Activated T-helper 9 cell treated with anti-CD3 and anti-CD28 coated beads, Interleukin-2, amount 50 U/mL, for 16 hours (primary cell): ENCODE data around the gene EVI5L.
"Not testable (repeated sequence)": the region's sequence is repeated elsewhere in the genome, so short reads cannot be mapped to it uniquely, and the experiment has no call there.

Experiments
- DNase-seq: peaks from one replicate; pipeline ENCODE4 v3.0.0-alpha.2; 2020; ENCODE audit warnings: low read depth

EVI5L gene

GRCh38 chr19:7829561-7830271 is at the start of gene EVI5L:
EVI5L (plus strand) TSS chr19:7830218; CDS start chr19:7846543, 16,325 bp downstream.
- peak; percentile 100 for DNase-seq

GRCh38 chr19:7781157-7781556 is 48.9 kb upstream of the EVI5L start:
- no peak for DNase-seq

- no peak for DNase-seq
These were observed 46.0 kb upstream of the EVI5L start for GRCh38 chr19:7783991-7784423.

GRCh38 chr19:7784856-7785255 is 45.2 kb upstream of the EVI5L start:
- DNase-seq: no peak

DNA sequence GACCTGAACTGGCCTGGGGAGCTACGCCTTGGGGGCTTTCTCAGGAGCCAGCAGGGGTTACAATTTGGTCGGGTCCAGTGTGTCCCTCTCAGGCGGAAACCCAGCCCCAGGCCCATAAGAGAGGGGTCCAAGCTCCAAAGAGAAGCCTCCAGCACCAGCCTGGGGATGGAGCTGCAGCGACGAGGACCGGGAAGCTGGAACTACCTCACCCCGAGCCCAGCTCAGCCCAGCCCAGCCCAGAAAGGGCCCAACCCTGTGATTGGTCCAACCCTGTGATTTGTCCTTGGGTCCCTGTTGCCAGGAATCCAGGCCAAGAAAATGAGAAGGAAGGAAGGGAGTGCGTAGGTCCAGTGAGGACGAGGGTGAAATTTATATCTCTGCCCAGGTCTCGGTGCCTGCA is 42.9 kb upstream of the EVI5L start:
- no peak for DNase-seq

DNA sequence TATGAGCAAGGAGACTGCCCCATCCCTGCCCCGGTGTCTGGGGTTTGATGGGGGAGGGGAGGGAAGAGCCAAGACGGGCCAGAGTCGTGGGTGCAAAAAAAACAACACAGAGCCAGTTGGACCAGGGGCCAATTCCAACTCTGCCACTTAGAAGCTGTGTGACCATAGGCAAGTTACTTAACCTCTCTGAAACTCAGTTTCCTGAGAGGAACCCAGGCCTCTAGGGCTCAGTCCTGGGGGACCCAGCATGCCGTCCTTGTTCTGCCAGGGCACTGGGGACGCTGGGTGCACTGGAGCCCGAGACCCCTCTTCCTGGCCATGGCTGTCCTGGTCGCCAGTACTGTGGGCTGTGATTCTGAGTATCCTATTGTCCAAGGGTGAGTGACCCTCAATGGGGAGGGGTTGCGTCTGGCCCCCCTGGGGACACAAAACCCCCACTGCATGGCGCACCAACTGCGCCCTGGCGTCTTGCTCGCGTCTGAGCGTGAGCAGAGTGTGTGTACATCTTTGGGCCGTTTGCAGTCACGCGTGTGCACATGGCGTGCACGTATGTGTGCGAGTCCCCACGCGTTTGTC is 42.3 kb upstream of the EVI5L start:
- DNase-seq: no peak

DNA sequence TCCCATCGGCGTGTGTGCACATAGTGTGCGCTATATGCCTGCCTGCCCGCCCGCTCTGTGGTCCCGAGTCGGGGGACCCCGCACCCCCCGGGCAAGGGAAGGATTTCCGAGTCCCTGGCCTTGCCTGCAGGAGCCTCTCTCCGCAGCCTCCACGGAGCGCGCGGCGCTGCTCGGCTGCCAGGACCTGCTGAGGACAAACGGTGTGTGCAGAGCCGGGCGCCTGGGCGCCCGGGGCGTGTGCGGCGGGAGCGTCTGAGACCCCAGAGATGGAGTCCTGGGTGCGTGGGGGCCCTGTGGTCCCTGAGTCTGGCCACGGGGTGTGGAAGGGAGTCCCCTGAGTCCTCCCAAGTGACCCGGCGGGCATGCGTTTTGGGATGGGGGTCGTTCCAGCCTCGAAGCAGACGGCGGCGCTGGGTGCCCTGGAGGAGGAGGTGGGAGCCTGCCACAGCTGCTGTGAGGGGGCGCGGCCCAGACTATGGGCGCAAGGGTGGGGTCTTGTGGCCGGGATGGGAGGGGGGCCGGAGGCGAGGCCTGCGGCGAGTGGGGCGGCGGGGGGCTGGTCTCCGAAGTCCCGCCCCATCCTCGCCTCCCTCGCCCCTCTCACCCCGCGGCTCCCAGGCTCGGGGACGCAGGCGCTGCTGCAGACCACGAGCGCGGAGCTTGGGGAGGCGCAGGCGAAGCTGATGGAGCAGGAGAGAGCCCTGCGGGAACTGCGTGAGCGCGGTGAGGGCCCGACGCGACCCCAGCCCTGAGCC is 41.7 kb upstream of the EVI5L start:
- no peak for DNase-seq

DNA sequence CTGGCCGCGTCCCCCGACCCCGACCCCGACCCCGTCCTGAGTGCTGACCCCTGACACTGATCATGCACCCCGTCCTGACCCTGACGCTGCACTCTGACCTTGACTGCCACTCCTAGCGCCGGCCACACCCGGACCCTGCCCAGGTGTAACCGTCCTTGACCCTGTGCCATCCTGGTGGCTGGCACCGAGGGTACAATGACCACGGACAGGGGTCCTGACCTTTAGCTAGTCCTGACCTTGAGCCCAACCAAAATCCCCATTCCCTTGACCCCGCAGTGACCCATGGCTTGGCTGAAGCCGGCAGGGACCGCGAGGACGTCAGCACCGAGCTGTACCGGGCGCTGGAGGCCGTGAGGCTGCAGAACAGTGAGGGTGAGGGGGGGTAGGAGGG is 41.1 kb upstream of the EVI5L start:
- DNase-seq: no peak

DNA sequence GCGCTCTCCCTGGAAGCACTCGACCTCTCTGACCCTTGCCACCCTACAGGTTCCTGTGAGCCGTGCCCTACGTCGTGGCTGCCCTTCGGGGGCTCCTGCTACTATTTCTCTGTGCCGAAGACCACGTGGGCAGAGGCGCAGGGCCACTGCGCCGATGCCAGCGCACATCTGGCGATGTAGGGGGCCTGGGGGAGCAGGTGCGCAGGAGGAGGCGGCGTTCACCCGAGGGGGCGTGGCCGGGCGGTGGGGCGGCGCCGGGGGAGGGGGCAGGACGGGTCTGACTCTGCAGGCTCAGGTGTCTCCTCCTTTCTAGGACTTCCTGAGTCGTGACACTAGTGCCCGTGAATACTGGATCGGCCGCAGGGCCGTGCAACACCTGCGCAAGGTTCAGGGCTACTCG is 40.6 kb upstream of the EVI5L start:
- DNase-seq: no peak

DNA sequence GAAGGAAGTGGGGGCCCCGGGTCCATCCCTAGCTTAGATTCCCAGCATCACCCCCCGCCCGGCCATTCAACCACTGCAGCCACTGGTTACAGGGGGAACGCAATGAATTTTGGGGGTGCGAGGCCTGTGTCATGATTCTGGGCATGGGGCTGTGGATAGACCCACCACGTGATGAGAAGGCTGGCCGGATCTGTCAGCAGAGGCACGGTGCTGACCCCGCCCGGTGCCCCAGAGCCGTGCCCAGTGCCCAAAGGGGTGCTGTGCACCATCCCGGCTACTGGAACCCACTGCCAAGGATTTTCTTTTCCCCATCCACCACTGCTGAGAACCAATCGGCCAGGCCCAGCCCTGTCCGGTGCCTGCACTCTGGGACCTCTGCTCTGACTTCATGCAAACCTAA is 39.6 kb upstream of the EVI5L start:
- no peak for DNase-seq

DNA sequence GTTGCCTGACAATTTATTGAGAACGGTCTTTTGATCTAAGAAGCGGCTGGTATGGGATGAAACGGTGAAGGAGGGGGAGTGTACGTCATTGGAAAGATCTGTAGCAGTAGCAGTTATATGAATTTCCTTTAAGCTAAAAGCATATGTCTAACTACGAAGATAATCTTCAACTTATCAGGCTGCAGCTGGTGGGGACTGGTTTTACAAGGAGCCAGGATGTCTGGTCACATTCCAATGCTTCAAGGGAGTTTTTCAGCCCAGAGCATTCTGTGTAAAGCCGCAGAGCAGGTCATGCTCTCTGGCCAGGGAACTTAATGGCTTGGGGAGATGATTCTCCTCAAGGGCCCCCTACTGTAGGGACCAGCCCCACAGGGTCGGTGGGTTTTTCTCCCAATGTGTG is 37.7 kb upstream of the EVI5L start:
- no peak for DNase-seq

GRCh38 chr19:7792701-7793100 is 37.3 kb upstream of the EVI5L start:
- DNase-seq: not testable (repeated sequence)

DNA sequence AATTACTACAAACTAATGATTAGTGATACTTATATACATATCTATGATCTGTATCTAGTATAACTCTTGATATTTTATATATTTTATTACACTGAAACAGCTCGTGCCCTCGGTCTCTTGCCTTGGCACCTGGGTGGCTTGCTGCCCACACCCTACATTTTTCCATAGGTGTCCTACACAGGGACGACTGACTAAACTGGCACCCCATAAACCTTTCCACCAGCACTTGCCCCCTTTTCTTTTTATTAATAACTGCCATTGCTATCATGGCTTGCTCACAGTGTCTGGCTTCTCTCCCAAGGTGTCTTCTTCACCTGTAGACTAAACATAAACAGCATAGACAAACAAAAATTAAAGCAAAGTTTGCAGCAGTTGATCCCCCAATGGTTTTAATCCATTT is 36.5 kb upstream of the EVI5L start:
- DNase-seq: no peak

DNA sequence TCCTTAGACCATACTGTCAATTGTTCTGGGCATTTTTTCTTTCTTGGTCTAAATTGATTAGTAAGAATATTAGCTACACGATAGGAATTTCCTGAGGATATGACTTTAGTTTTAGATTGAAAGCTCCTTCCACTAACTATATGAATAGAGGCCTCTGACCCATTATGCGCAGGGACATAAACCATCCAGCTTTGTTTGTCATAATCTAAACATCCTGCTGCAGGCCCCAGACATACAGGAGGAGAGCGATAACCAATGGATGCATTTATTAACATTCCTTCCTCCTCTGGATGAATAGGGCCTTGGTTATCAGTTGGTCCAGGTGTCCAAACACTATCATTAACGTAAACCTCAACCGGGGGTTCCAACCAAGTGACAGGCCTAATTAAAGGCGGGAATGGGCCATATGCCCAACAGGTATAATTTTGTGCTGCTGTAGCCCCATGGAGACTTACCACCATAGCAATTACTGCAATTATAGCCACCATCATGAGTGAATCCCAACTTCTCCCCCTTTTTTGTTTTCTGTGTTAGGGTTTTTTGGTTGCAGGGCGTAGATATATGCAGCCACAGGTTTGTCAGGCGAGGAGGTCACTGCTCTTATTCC is 34.4 kb upstream of the EVI5L start:
- no peak for DNase-seq

DNA sequence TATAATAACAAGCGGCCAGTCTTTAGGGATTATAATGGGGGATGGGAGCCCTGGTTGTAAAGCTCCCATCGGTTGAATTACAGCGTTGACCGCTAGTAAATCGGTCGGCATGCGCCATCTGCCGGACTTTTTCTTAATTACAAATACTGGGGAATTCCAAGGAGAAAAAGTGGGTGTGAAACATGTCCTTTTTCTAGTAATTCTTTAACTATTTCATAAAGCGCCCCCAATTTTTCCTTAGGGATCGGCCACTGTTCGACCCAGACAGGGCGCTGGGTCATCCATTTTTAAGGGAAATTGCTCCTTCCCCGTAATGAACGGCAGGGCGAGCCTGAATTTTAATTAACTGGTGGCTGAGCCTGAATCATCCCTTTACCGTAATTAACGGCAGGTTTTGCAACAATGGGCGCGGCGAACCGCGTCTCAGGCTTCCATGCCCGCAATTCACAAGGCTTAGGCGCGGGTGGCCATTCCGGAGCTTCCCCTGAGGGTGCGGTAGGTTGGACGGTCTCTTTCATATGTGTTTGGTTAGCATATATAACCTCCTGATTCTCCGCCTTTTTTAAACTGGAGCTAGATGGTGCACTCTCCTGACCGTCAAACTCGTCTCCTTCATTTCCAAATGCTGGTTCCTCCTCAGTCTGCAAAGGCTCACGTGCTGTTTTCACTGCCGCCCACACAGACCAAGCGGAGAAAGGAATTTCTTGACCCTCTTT is 30.2 kb upstream of the EVI5L start:
- peak; percentile 25 for DNase-seq

GRCh38 chr19:7801020-7801570 is 28.9 kb upstream of the EVI5L start:
- DNase-seq: no peak

GRCh38 chr19:7806234-7806633 is 23.8 kb upstream of the EVI5L start:
- no peak for DNase-seq

- no peak for DNase-seq
These were observed 23.1 kb upstream of the EVI5L start for GRCh38 chr19:7806876-7807275.

DNA sequence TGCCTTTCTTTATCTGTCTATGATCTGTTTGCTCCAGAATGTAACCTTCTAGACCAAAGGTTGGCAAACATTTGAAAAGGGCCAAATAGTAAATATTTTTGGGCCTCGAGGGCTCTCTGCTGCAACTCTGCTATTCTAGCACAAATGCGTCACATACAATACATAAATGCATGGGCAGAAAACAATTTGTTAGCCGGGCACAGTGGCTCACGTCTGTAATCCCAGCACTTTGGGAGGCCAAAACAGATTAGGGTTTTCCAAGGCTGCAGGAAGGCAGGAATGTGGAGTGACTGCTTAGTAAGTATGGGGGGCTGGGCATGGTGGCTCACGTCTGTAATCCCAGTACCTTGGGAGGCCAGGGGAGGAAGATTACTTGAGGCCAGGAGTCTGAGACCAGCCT is 21.9 kb upstream of the EVI5L start:
- no peak for DNase-seq

GRCh38 chr19:7811989-7812388 is 18.0 kb upstream of the EVI5L start:
- DNase-seq: no peak

- no peak for DNase-seq
These were observed 14.7 kb upstream of the EVI5L start for GRCh38 chr19:7815325-7815724.

- DNase-seq: not testable (repeated sequence)
These were observed 14.0 kb upstream of the EVI5L start for GRCh38 chr19:7816040-7816439.
